SK-N-SH treated with all-trans-retinoic acid at 6 μM for 48 hours (cell line): ENCODE measurements around the gene CALN1.

Experiments used
- BACH2 ChIP-seq: fragments of 250-450 bp; sonication (Bioruptor Pico); IDR thresholded peaks from 2 replicates; pipeline ENCODE4 v1.9.0; 2021; ENCODE audit warnings: mild to moderate bottlenecking, borderline replicate concordance
- CSDC2 ChIP-seq: fragments of 250-450 bp; sonication (Bioruptor Pico); IDR thresholded peaks from 2 replicates; pipeline ENCODE4 v1.5.0; 2020; ENCODE audit warnings: mild to moderate bottlenecking, moderate library complexity
- CSRNP3 ChIP-seq: fragments of 250-450 bp; sonication (Bioruptor Pico); IDR thresholded peaks from 2 replicates; pipeline ENCODE4 v1.5.1; 2021; ENCODE audit warnings: mild to moderate bottlenecking, moderate library complexity
- ISL1 ChIP-seq: fragments of 250-450 bp; sonication (Bioruptor Pico); IDR thresholded peaks from 2 replicates; pipeline ENCODE4 v2.1.2; 2022; ENCODE audit warnings: mild to moderate bottlenecking, moderate library complexity
- TCF4 ChIP-seq: fragments of 250-450 bp; sonication (Bioruptor Pico); IDR thresholded peaks from 2 replicates; pipeline ENCODE4 v1.8.0; 2021; ENCODE audit warnings: mild to moderate bottlenecking, moderate library complexity, borderline replicate concordance
- TSHZ2 ChIP-seq: fragments of 250-450 bp; sonication (Bioruptor Pico); IDR thresholded peaks from 2 replicates; pipeline ENCODE4 v1.5.0; 2020; ENCODE audit warnings: mild to moderate bottlenecking, moderate library complexity
- ZFP30 ChIP-seq: fragments of 450-650 bp; formaldehyde crosslinking; IDR thresholded peaks from 2 replicates; pipeline ENCODE4 v1.5.0; 2022; ENCODE audit warnings: mild to moderate bottlenecking, moderate library complexity
- ZNF565 ChIP-seq: fragments of 450-650 bp; formaldehyde crosslinking; conservative IDR thresholded peaks from 2 replicates; pipeline ENCODE4 v1.5.0; 2020; ENCODE audit warnings: low read depth, mild to moderate bottlenecking, moderate library complexity

GRCh38 chr7:72447465-72448204 is 35.5 kb upstream of the CALN1 start:
- TF ChIP-seq CSDC2 (no peak), CSRNP3 (no peak), BACH2 (CRISPR knock-in tag) (no peak), TCF4 (CRISPR knock-in tag) (no peak), ZFP30 (CRISPR knock-in tag) (no peak), ISL1 (no peak), TSHZ2 (no peak), ZNF565 (CRISPR knock-in tag) (no peak)
